GM18909 (cell line): ENCODE results near the gene PKD2L2.

Experiments used
- ATAC-seq: cut with Tn5 transposase; IDR thresholded peaks from one replicate; pipeline ENCODE4 v1.9.1; 2021; ENCODE audit warnings: mild to moderate bottlenecking; ENCODE audit not compliant: unreplicated experiment, poor library complexity

PKD2L2 gene

GRCh38 chr5:137880313-137880712 lies 8.9 kb upstream of the PKD2L2 start:
- ATAC-seq: no peak

DNA sequence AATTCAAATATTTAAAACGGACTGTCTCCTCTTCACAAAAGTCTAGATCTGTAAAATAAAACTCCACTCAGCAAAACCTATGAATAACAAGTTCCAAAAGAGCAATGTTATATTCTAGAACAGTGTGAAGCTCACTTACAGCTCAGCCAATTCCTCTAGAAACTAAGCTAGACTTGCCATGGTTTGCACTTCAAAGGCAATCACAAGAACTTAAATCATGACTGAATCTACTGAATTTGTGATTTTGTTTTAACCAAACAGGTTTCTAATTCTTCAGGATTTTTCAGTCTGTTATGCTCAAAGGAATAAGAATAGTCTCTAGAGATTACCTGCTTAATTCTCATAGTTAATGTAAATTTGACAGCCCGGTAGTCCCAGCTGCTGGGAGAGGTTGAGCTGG lies 1.4 kb upstream of the PKD2L2 start:
- no peak for ATAC-seq

DNA sequence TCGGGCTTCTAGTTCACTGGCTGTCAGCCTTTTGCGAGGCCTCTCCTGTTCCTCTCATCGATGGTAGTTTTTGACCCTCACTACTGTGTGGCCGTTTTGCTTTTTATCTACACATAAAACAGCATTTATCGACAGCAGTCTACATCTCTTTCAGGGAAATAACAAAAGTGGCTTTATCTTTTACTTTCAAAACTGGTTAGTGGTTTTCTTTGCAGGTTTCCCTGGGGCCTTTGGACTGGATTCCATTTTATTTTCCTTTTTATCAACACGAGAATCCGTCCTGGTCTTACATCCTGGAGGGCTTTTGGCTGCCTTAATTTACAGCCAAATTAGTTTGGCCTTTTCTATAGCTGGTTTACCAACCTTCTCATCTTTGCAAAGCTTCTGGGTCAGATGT lies 793 bp upstream of the PKD2L2 start:
- ATAC-seq: no peak

DNA sequence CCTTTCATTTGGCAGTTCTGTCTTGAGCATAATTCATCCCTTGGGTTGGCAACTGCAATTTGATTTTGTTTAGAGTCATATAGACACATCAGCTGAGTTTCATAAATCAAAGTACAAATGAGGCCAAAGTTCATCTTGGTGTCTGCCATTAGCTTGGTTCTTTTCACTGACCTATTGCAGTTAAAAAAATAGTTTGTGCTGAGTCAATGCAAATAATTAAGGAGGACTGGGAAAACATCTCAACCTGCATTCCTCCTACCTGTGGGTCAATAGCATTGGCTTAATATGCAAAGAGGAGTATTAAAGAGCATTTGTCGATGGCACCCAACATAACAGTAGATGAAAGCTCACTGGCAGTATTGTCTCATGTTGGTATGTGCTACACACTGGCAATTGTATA lies 1.6 kb downstream of the PKD2L2 start:
- no peak for ATAC-seq

DNA sequence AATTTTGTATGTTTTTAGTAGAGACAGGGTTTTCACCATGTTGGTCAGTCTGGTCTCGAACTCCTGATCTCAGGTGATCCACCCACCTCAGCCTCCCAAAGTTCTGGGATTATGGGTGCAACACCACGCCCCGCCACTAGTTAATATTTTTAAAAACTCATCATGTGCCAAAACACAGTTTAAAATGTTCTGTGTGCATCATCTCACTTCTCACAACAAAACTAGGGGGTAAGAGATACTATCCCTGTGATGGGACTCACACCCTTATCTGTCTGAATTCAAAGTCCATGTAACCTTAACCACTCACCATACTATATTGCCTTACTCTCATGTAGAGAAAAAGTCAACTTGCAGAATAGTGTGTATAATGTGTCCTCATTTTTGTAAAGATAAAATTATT lies 2.6 kb downstream of the PKD2L2 start:
- ATAC-seq: no peak

GRCh38 chr5:137894586-137894985 lies 5.3 kb downstream of the PKD2L2 start:
- ATAC-seq: no peak

DNA sequence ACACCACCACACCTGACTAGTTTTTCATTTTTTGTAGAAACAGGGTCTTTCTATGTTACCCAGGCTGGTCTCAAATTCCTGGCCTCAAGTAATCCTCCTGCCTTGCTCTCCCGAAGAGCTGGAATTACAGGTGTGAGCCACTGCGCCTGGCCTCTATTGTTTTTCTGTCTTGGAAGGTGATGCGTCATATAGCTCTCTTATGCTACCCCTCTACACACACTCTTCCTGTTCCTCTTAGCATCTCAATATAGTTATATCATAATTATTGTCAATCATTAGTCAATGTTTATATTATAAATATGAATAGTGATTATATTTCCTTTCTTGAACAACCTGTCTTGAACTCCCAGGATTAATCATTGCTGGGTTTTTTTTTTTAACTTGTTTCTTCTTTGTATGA lies 7.3 kb downstream of the PKD2L2 start:
- no peak for ATAC-seq

- no peak for ATAC-seq
These were observed 10.2 kb downstream of the PKD2L2 start for GRCh38 chr5:137899493-137899892.

DNA sequence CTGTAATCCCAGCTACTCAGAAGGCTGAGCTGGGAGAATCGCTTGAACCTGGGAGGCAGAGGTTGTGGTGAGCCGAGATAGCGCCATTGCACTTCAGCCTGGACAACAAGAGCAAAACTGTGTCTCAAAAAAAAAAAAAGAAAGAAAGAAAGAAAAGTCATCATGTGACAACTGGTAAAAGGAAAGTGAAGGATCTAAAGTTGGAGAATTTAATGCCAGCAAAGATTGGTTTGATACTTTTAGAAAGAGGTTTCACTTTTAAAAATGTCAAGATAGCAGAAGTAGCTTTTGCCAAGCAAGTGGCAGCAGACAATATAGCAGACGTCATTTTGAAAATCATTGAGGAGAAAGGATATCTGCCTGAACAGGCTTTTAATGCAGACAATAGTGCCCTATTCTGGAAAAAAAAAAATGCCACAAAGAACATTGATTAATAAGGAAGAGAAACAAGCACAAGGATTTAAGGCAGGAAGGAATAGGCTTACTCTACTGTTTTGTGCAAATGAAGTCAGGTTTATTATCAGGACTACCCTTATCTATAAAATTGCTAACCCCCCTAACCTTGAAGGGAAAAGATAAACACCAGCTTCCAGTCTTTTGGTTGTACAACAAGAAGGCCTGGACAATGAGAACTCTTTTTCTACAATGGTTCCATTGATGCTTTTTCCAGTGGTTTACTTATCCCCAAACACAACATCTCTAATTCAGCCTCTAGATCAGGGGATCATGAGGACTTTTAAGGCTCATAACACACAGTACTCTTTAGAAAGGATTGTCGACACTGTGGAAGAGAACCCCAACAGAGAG lies 12.0 kb downstream of the PKD2L2 start:
- no peak for ATAC-seq

DNA sequence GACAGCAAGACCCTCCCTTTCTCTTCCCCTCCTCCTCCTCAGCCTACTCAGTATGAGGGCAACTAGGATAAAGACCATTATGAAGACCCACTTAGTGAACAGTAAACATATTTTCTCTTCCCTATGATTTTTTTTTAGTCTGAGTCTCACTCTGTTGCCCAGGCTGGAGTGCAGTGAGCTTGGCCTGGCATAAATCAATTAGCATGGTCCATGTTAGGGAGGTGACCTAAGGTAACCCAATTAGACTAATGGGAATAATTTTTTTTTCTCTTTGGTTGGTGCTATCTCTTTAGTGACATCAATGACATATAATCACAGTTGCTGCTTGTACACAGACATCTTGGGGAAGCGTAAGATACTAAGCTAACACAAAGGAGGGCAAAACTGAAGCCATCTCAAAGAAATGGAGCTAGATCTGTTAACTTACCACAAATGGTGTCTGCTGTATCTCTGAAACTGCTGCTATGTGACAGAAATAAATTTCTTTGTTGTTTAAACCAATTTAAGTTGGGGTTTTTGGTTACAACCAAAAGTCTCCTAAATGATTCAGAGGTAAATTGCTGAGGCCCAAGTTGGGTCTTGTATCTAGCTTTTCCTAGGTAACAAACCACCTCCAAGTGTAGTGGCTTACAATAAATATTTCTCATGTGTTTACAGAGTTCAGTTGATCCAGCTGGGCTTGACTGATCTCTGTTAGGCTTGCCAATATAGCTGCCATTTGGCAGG lies 13.3 kb downstream of the PKD2L2 start:
- ATAC-seq: no peak

GRCh38 chr5:137914758-137915157 lies 25.5 kb downstream of the PKD2L2 start:
- ATAC-seq: no peak

- no peak for ATAC-seq
These were observed 27.7 kb downstream of the PKD2L2 start for GRCh38 chr5:137916923-137917322.

DNA sequence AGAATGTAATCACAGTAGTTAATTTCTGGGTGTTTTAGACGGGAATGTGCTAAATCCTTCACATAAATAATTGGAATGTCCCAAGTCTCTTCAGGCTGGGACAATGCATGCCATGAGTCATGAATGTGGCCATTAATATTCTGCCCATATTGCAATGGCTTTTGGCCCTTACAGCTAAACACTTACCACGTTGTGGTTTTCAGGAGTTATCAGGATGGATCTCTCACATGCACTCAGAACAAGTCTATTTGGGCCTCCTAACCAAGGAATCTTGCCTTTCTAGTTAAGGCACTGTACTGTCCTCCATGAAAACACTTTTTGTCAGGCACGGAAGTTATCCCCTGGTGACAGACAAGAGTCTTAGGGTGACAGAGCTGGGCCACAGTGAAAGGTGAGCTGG lies 32.7 kb downstream of the PKD2L2 start:
- no peak for ATAC-seq

DNA sequence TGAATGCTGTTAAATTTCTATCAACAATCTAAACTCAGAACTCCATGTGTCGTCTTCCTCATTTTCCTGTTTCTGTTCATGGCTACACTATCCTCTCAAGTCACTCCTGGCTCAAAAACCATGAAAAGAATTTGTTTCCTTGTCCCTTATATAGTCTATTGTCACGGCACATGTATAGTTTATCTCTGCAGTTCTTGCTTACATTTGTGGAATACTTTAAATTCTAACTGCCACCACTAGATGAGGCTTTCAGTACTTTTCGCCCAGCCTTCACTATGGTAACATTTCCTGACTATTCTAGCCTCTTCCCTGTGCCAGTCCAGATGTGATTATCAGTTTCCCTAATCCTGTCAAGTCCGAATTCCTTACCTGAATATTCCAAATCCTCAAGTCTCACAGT lies 34.6 kb downstream of the PKD2L2 start:
- no peak for ATAC-seq

GRCh38 chr5:137932800-137933199 lies 43.5 kb downstream of the PKD2L2 start:
- no peak for ATAC-seq

- ATAC-seq: no peak
These were observed 44.2 kb downstream of the PKD2L2 start for GRCh38 chr5:137933491-137933911.

- no peak for ATAC-seq
These were observed 45.9 kb downstream of the PKD2L2 start for GRCh38 chr5:137935190-137935589.

- no peak for ATAC-seq
These were observed 46.4 kb downstream of the PKD2L2 start for GRCh38 chr5:137935694-137936093.

DNA sequence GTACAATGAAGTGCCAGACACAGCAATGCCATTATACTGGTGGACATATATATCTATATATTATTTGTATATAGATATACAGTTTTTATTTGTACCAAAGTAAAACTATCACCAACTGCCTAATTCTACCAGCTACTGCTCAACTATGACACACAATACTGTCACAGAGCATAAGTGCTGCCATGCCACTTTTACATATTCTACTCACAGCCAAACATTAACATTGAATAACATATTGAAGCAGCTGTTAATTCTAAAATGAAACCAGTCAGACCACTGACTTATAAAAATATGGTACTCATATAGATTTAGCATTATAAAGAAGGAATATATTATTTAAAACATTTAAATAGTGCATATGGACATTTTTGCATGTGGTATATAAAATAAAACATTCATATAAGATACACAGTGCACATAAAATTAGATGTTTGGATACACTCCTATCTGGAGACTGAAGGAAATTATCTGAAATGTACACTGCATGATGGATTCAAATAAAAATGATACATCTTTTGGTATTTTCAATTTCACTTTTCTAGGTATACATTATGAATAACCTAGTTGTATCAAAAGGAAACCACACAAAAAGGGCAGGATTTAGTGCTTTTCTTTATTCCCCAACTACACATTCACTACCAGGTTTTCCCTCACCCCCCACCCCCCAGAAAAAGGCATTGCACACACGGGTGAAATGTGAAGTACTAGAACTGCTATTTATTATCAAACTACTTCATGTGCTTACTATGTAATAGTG lies 48.9 kb downstream of the PKD2L2 start:
- ATAC-seq: no peak

DNA sequence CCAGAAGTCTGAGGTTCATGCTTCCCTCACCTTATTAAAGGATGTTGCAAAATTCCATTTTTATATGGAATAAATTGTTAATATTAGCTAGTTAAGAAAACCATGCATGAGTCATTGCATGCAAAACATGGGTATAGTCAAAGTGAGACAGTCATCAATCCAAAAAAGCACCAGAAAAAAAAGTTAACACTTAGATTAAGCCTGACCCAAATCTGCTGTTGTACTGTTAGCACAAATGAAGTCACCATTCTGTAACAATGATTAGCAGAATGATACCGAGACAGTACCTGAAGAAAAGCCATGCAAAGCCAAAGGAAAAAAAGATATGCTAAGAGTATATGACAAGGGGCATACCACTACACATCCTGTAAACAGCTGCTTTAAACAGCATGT lies 49.5 kb downstream of the PKD2L2 start:
- ATAC-seq: no peak

- no peak for ATAC-seq
These were observed 50.1 kb downstream of the PKD2L2 start for GRCh38 chr5:137939331-137939730.
